Gastrocnemius medialis (tissue), 4 donors: ENCODE results near the gene IPCEF1. TPM values are rescaled to one million over a fixed set of nuclear protein-coding genes. Genes with fewer than 3 reads are reported as not detected.

Experiments
- ATAC-seq, 2 donors: fragments of 150-250 bp; one replicate each; pipeline ENCODE4 v1.9.1; 2016
- DNase-seq, 2 donors: peaks; one replicate each; pipeline ENCODE4 v3.0.0-alpha.2; 2019
- H3K27ac ChIP-seq, 4 donors: fragments of 200-600 bp; sonication (generic); 1 replicate in 1 of 4; 2 replicates in 3 of 4; pipeline ENCODE4 v1.5.1; 2016 to 2018; ENCODE audit warnings: mild to moderate bottlenecking in 2 of 4, moderate library complexity in 1 of 4
- H3K27me3 ChIP-seq, 3 donors: fragments of 200-600 bp; sonication (generic) in 2 of 3; 1 replicate in 1 of 3; 2 replicates in 2 of 3; pipeline versions ENCODE4 v1.5.1 to v1.6.0; 2016 to 2019; ENCODE audit warnings: mild to moderate bottlenecking in 1 of 3, moderate library complexity in 1 of 3
- H3K36me3 ChIP-seq, 2 donors: fragments of 200-600 bp; sonication (generic) in 1 of 2; one replicate each; pipeline ENCODE4 v1.5.1; 2017 to 2018
- H3K4me1 ChIP-seq, 2 donors: fragments of 200-600 bp; sonication (generic) in 1 of 2; one replicate each; pipeline ENCODE4 v1.5.1; 2016 to 2017; ENCODE audit warnings: mild to moderate bottlenecking in 2 of 2
- H3K4me3 ChIP-seq, 4 donors: fragments of 200-600 bp; sonication (generic) in 3 of 4; 1 replicate in 1 of 4; 2 replicates in 3 of 4; pipeline ENCODE4 v1.5.1; 2016 to 2019; ENCODE audit warnings: mild to moderate bottlenecking in 2 of 4
- H3K9me3 ChIP-seq, 3 donors: fragments of 200-600 bp; sonication (generic) in 2 of 3; 1 replicate in 1 of 3; 2 replicates in 2 of 3; pipeline ENCODE4 v1.5.1; 2016 to 2019
- CTCF ChIP-seq, 5 experiments: fragments of 450-650 bp in 3 of 5; fragments of 200-600 bp in 2 of 5; sonication (generic) in 2 of 5; IDR thresholded peaks in 4 of 5; conservative IDR thresholded peaks in 1 of 5; 1 replicate in 4 of 5; 2 replicates in 1 of 5; pipeline ENCODE4 v1.5.1; 2016 to 2019; ENCODE audit warnings: antibody characterized with exemption in 5 of 5, mild to moderate bottlenecking in 3 of 5, moderate library complexity in 3 of 5
- POLR2A ChIP-seq, 2 donors: fragments of 450-650 bp; IDR thresholded peaks; one replicate each; pipeline ENCODE4 v1.6.1; 2017; ENCODE audit warnings: antibody characterized with exemption in 2 of 2, mild to moderate bottlenecking in 2 of 2, moderate library complexity in 2 of 2
- in situ Hi-C, 4 donors: fragments of 200-750 bp; cut with MboI; loops; one replicate each; pipeline versions ENCODE4 v1.15.0 to v1.8.0; 2017; ENCODE audit warnings: low sequenced_read_pairs in 4 of 4
- intact Hi-C: fragments of 100-400 bp; cut with DNase I; formaldehyde crosslinking; loops from one replicate; pipeline ENCODE4 v1.15.1; 2023; ENCODE audit warnings: low total_unique reads
- total RNA-seq, 4 donors: library from RNA; depleted of rRNA; stranded (reverse); fragments of >200 nt; gene quantifications; one replicate each; pipeline versions ENCODE4 v1.1.0 to v1.2.3, GENCODE V29; 2016

The IPCEF1 gene
- total RNA-seq, 4 donors from 2014 or later: 0.24 to 0.85 TPM; not detected in 2

- H3K9me3 ChIP-seq: no peaks in the 10 kb centered on the region
- no peaks in the 10 kb centered on the region for H3K4me1 ChIP-seq
- in situ Hi-C loops (no loop called here), intact Hi-C loops (no loop called here)
- no peaks in the 10 kb centered on the region for H3K27me3 ChIP-seq
- no peak for TF ChIP-seq CTCF (IDR thresholded peaks at IDR 0.05 in 4 of 5, conservative IDR thresholded peaks at IDR 0.05 in 1 of 5)
- TF ChIP-seq POLR2A (IDR thresholded peaks at IDR 0.05): no peak
- DNase-seq: no peak
- H3K27ac ChIP-seq: no peak overlapping the region
- no peak for ATAC-seq
- H3K36me3 ChIP-seq: no peaks in the 10 kb centered on the region
- H3K4me3 ChIP-seq: no peak overlapping the region
Observed at GRCh38 chr6:154297210-154297609, 59.4 kb downstream of the IPCEF1 start.

- Histone ChIP-seq H3K27ac (no peak overlapping the region), H3K36me3 (no peaks in the 10 kb centered on the region), H3K27me3 (no peaks in the 10 kb centered on the region), H3K4me1 (no peaks in the 10 kb centered on the region), H3K9me3 (no peaks in the 10 kb centered on the region), H3K4me3 (no peak overlapping the region)
- in situ Hi-C loops (no loop called here), intact Hi-C loops (no loop called here)
- ATAC-seq (no peak), DNase-seq (no peak)
- TF ChIP-seq CTCF (IDR thresholded peaks at IDR 0.05 in 4 of 5, conservative IDR thresholded peaks at IDR 0.05 in 1 of 5): no peak
- no peak for TF ChIP-seq POLR2A (IDR thresholded peaks at IDR 0.05)
Observed at GRCh38 chr6:154295733-154296132, 60.9 kb downstream of the IPCEF1 start.

- H3K4me3 ChIP-seq: no peak overlapping the region
- H3K27me3 ChIP-seq: no peaks in the 10 kb centered on the region
- no peak for DNase-seq
- intact Hi-C loops (no loop called here), in situ Hi-C loops (no loop called here)
- no peak overlapping the region for H3K27ac ChIP-seq
- TF ChIP-seq CTCF (IDR thresholded peaks at IDR 0.05 in 4 of 5, conservative IDR thresholded peaks at IDR 0.05 in 1 of 5) (no peak), POLR2A (IDR thresholded peaks at IDR 0.05) (no peak)
- no peaks in the 10 kb centered on the region for H3K36me3 ChIP-seq
- no peaks in the 10 kb centered on the region for H3K9me3 ChIP-seq
- no peaks in the 10 kb centered on the region for H3K4me1 ChIP-seq
- no peak for ATAC-seq
Observed at GRCh38 chr6:154292855-154293519, 63.6 kb downstream of the IPCEF1 start.

- Histone ChIP-seq H3K9me3 (no peaks in the 10 kb centered on the region), H3K27ac (no peak overlapping the region), H3K4me1 (no peaks in the 10 kb centered on the region), H3K4me3 (no peak overlapping the region), H3K27me3 (no peaks in the 10 kb centered on the region), H3K36me3 (no peaks in the 10 kb centered on the region)
- ATAC-seq (no peak), DNase-seq (no peak)
- intact Hi-C loops: no loop called here
- in situ Hi-C loops: no loop called here
- TF ChIP-seq CTCF (IDR thresholded peaks at IDR 0.05 in 4 of 5, conservative IDR thresholded peaks at IDR 0.05 in 1 of 5) (no peak), POLR2A (IDR thresholded peaks at IDR 0.05) (no peak)
Observed at GRCh38 chr6:154292066-154292465, 64.5 kb downstream of the IPCEF1 start.
